Activated T-helper 17 cell treated with anti-CD3 and anti-CD28 coated beads, Interleukin-2, amount 50 U/mL, for 72 hours (primary cell): Measurements from ENCODE around the gene LRRC47. TPM values are rescaled to one million over a fixed set of nuclear protein-coding genes. Genes with fewer than 3 reads are reported as not detected.
"Not testable (repeated sequence)": the region's sequence is repeated elsewhere in the genome, so short reads cannot be mapped to it uniquely, and the experiment has no call there.

Experiments used
- ATAC-seq: fragments of 150-1000 bp; cut with Tn5 transposase; replicated peaks from 2 replicates; pipeline ENCODE4 v1.10.0; 2021; ENCODE audit warnings: mild to moderate bottlenecking, moderate library complexity
- H3K27ac Mint-ChIP-seq: one replicate; pipeline ENCODE4 v1.8.0; 2022; ENCODE audit warnings: mixed read lengths
- H3K27me3 Mint-ChIP-seq: one replicate; pipeline ENCODE4 v1.8.0; 2022; ENCODE audit warnings: mixed read lengths
- H3K36me3 Mint-ChIP-seq: one replicate; pipeline ENCODE4 v1.8.0; 2022; ENCODE audit warnings: low read depth, mild to moderate bottlenecking, mixed read lengths
- H3K4me1 Mint-ChIP-seq: one replicate; pipeline ENCODE4 v1.8.0; 2022; ENCODE audit warnings: mixed read lengths
- H3K4me3 Mint-ChIP-seq: one replicate; pipeline ENCODE4 v1.8.0; 2022; ENCODE audit warnings: mild to moderate bottlenecking, mixed read lengths
- H3K9me3 Mint-ChIP-seq: one replicate; pipeline ENCODE4 v1.8.0; 2022; ENCODE audit warnings: mixed read lengths
- total RNA-seq, 2 donors: library from RNA; stranded (reverse); gene quantifications; one replicate each; pipeline ENCODE4 v1.2.3, GENCODE V29; 2022

Gene LRRC47
- total RNA-seq, 2 donors from 2014 or later = 26.4 to 35.9 TPM

DNA sequence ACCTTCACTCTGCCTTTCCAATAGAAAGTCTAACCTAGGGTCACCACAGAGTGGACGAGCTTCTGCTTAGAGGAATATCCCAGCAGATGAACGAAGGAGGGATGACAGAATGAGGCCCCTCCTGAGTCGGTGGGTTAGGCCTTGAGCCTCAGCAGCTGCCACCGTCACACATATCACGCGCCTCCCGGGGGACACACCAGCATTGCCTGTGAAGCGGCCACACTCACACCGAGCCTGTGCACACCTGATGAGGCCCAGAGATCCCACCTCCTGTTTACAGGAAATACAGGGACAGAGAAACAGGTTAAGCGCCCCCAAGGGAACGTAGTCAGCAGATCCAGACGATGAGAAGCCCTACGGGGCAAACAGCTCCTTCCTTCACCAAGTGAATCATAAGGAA lies 25.1 kb upstream of the LRRC47 start:
- peaks cover 47% of the 10 kb centered on the region for H3K36me3 Mint-ChIP-seq
- no peak overlapping the region for H3K4me3 Mint-ChIP-seq
- no peak overlapping the region for H3K27ac Mint-ChIP-seq
- H3K9me3 Mint-ChIP-seq = no peaks in the 10 kb centered on the region
- H3K27me3 Mint-ChIP-seq = no peaks in the 10 kb centered on the region
- ATAC-seq = no peak
- H3K4me1 Mint-ChIP-seq = no peaks in the 10 kb centered on the region

DNA sequence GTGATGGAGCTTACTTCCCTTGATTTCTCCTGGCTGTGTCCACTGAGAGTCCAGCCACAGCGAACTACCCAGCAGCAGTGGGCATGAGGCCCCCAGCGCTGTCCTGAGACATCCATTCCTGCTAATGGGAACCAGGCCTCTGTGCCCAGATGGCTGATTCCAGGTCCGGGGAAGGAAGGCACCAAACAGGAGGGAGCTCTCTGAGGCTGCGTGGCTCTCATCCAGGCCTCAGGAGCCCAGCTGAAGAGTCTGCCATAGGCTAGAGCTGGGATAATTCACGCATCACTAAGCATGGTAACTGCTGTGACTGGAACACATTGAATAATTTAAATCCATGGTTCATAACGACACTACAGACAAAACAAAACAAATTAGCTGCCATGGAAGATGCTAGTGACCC lies 24.7 kb upstream of the LRRC47 start:
- Mint-ChIP-seq H3K9me3 (no peaks in the 10 kb centered on the region), H3K27ac (no peak overlapping the region), H3K36me3 (peaks cover 47% of the 10 kb centered on the region), H3K27me3 (no peaks in the 10 kb centered on the region), H3K4me3 (no peak overlapping the region), H3K4me1 (no peaks in the 10 kb centered on the region)
- ATAC-seq = no peak

DNA sequence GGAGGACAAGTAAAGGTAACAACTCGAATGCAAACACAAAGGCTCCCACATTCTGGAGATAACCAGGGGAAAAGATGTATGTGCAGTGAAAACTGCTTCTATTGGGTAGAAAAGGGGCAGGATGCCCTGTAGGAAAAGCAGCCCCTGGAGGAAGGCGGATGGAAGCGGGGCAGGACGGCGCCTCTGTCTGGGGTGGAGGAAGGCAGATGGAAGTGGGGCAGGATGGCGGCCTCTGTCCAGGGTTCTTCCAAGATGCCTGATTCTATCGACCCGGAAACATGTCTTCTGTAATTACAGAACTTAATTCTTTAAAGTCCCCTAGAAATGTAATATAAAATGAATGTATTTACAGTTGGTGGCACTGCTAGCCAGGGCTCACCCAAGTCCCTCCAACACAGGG lies 24.0 kb upstream of the LRRC47 start:
- Mint-ChIP-seq H3K4me1 (no peaks in the 10 kb centered on the region), H3K27ac (no peak overlapping the region), H3K27me3 (no peaks in the 10 kb centered on the region), H3K36me3 (peaks cover 47% of the 10 kb centered on the region), H3K9me3 (no peaks in the 10 kb centered on the region), H3K4me3 (no peak overlapping the region)
- no peak for ATAC-seq

DNA sequence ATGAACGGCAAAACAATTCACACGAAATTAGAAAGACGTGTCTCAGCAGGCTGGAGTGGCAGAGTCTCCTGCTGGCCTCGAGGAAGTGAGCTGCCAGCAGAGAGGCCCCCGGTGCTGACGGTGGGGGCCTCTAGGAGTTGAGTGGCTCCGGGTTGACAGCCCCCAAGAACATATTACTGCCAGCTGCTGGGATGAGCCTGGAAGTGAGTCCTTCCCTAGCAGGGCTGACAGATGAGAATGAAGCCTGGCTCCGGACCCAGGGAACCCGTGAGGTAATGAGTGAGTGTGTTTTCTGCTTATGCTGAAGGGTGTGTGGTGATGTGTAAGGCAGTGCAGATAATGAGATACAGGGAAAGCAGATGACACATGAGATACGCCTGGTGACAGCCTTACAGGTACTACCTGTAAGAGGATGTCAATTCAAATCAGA lies 23.5 kb upstream of the LRRC47 start:
- Mint-ChIP-seq H3K27ac (no peak overlapping the region), H3K9me3 (no peaks in the 10 kb centered on the region), H3K36me3 (peaks cover 52% of the 10 kb centered on the region), H3K27me3 (no peaks in the 10 kb centered on the region), H3K4me3 (no peak overlapping the region), H3K4me1 (no peaks in the 10 kb centered on the region)
- no peak for ATAC-seq

DNA sequence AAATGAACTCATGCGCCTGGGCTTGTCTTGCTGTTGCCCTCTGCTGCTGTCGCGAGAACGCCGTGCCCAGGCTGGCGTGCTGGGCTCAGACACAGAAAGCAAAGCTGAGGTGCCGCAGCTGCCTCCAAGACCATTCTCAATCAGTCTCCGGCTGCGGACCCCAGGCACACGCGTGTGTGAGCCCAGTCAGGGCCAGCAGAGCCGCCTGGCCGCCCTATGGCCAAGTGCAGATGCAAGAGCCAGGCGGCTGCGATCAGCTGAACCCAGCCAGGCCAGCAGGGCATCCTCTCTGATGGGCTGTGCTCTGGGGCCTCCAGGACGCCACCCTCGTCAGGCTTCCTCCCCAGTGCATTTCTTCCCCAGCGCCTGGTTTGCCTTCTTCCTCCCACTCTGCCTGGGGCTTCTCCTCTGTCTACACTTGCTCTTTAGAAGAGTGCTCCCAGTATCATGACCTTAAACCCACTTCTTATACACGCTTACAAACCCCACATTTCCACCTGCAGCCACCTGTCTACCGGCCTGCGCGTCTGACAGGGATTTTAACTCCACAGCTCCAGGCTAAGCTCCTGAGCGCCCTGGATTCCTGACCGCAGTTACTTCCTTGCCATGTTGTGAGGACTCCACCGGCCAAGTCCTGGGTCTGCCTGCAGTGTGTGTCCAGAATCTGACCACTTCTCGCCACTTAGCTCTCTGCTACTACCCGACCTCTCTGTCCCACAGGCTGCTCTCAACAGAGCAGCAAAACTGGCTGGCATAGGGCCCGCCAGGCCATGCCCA lies 21.7 kb upstream of the LRRC47 start:
- Mint-ChIP-seq H3K36me3 (peaks cover 37% of the 10 kb centered on the region), H3K9me3 (no peaks in the 10 kb centered on the region), H3K27ac (no peak overlapping the region), H3K4me1 (no peaks in the 10 kb centered on the region), H3K4me3 (no peak overlapping the region), H3K27me3 (no peaks in the 10 kb centered on the region)
- ATAC-seq = no peak

DNA sequence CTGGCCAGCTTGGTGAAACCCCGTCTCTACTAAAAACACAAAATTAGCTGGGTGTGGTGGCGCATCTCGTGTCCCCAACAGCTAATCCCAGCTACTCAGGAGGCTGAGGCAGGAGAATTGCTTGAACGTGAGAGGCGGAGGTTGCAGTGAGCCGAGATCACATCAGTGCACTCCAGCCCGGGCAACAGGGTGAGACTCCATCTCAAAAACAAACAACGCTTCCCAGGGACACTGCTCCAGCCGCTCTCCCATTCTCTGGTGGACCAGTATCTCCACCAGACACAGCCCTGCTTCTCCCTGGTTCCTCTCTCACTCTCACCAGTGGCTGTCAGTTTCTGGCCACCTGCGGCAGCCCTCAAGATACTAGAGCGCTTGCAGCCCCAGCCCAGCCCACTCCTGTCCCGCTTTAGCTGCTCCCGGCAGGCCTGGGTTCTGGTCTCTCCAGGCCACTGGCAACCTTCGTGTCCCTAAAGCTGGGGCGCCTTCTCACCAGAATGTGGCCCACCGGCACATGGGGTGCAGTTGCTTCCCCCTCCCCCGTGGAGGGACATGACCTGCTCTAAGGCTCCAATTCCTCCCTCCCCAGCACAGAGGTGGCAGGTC lies 20.9 kb upstream of the LRRC47 start:
- Mint-ChIP-seq H3K4me1 (no peaks in the 10 kb centered on the region), H3K9me3 (no peaks in the 10 kb centered on the region), H3K27me3 (no peaks in the 10 kb centered on the region), H3K36me3 (peaks cover 37% of the 10 kb centered on the region), H3K27ac (no peak overlapping the region), H3K4me3 (no peak overlapping the region)
- no peak for ATAC-seq

DNA sequence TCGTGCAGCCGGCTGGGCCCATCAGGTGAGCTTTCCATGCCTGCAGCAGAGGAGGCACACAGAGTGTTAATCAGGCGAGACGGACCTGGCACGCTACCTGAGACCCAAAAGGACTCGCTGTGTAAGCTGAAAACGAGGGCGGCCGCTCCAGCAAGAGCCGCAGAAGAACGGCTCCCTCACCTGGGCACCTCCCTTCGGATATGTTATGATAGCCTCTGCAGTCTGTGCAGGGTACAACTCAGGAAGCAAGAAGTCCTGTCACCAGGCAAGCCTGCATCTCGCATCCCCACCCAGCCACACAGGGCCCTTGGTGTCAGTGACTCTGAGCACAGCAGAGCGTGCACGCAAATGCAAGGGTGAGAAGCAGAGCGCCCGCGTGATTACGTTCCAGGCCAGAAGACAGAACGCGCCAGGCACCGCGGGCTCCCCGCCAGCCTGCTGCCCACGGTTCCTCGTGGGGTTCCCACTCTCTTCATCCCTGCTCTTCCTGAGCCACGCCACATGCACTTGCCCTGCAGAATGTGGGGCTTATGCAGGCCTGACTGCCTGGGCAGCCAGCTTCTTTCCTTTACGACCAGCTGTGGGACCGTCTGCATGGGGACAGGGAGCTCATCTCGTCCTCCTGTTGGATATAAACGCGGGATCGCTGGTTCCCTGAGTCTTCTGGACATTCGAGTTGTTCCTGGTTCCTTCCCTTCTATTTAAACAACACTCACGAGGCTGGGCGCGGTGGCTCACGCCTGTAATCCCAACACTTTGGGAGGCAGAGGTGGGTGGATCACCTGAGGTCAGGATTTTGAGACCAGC lies 20.2 kb upstream of the LRRC47 start:
- H3K27ac Mint-ChIP-seq = no peak overlapping the region
- H3K4me1 Mint-ChIP-seq = no peaks in the 10 kb centered on the region
- H3K4me3 Mint-ChIP-seq = no peak overlapping the region
- H3K27me3 Mint-ChIP-seq = no peaks in the 10 kb centered on the region
- no peak for ATAC-seq
- H3K9me3 Mint-ChIP-seq = no peaks in the 10 kb centered on the region
- H3K36me3 Mint-ChIP-seq = peaks cover 37% of the 10 kb centered on the region

DNA sequence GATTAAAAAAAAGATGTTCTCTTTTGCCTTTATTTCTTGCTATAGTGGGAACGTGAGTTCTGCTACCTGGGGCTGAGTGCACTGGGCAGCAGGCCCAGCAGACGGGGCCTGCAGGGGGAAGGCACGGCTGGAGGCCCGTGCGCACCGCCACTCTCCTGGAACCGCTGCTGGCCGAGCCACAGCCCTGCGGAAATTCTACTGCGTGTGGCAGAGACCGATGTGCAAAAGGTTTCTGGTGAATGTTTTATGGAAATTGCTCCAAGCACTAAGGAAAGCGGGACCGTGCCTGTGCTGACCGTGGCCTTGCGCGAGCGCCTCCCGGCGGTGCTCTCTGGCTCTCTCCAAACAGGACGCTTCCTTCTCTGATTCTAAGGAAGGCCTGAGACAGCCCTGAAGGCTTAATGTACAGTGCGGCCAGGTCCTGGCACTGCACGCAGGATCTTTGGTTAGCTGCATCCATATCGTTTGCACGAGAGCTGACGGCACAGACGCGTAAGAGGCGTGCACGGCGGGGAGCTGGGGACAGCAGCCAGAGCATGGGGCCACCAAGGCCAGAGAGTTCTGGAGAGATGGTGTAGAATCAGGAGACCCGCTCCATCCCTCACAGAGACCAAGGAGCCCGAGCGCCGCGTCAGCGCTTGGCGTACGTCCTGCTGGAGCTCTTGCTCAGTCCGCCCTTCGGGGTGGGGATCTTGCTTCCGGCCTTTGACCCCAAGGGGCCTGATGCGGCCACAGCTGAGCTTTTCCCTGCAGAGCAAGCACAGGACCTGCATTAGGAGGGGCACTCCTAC lies 18.7 kb upstream of the LRRC47 start:
- Mint-ChIP-seq H3K4me1 (no peaks in the 10 kb centered on the region), H3K36me3 (peaks cover 29% of the 10 kb centered on the region), H3K27me3 (no peaks in the 10 kb centered on the region), H3K27ac (no peak overlapping the region), H3K9me3 (no peaks in the 10 kb centered on the region), H3K4me3 (no peak overlapping the region)
- ATAC-seq = no peak

DNA sequence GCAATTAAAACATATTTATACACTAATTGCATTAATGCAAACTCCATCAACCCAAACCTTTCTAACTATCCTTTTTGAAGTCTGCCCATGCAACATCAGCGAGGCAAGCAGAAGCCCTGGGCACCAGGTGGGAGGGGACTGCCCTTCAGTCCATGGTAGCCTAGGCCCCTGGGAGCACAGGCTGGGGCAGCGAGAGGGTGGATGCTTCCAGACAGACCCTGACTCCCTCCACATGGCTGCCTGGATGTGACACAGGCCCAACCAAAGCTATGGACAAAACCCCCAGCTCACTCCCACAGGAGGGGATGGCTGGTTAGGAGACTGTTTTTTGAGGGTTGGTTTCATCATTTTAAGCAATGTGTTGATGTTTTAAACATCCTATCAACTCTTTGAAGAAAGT lies 17.8 kb upstream of the LRRC47 start:
- no peak for ATAC-seq
- H3K27ac Mint-ChIP-seq = no peak overlapping the region

DNA sequence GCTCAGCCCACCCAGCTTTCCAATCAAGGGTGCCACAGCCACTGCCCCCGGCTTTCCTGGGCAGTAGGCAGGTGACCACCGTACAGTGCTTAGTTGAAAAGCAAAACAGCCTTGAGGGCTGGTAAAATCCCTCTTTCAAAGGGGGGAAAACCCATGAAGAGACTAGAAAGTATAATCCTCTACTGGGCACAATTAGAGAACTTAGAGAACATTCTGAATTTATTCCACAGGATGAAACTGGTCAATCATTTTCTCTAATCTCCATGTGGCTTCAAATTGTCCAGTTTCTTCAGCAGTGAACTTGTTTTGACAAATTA lies 15.3 kb upstream of the LRRC47 start:
- no peak overlapping the region for H3K4me3 Mint-ChIP-seq
- peak; percentile 23 for ATAC-seq
- no peaks in the 10 kb centered on the region for H3K27me3 Mint-ChIP-seq
- H3K36me3 Mint-ChIP-seq = peaks cover 16% of the 10 kb centered on the region
- H3K4me1 Mint-ChIP-seq = no peaks in the 10 kb centered on the region
- no peak overlapping the region for H3K27ac Mint-ChIP-seq
- H3K9me3 Mint-ChIP-seq = no peaks in the 10 kb centered on the region

More for the DNA sequence above, 17.8 kb upstream of the LRRC47 start:
- Mint-ChIP-seq H3K4me1 (no peaks in the 10 kb centered on the region), H3K4me3 (no peak overlapping the region), H3K9me3 (no peaks in the 10 kb centered on the region), H3K36me3 (peaks cover 20% of the 10 kb centered on the region), H3K27me3 (no peaks in the 10 kb centered on the region)

DNA sequence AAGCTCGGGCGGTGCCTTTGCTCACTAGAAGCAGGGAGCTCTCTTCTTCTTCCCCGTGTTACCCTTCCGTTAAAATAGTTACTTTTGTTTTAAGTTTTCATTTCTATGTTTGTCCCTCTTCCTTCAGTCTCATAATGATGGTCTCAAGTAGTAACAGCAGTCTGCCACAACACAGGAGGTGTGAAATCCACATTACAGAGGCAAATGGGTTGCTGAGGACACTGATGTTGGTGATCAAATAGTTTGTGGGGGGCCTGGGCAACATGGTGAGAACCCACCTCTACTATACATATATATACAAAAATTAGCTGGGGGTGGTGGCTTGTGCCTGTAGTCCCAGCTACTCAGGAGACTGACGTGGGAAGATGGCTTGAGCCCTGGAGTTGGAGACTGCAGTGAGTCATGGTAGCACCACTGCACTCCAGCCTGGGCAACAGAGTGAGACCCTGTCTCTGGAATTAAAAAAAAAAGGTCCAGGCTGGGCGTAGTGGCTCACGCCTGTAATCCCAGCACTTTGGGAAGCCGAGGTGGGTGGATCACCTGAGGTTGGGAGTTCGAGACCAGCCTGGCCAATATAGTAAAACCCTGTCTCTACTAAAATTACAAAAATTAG lies 14.0 kb upstream of the LRRC47 start:
- H3K4me1 Mint-ChIP-seq, H3K27me3 Mint-ChIP-seq, H3K36me3 Mint-ChIP-seq, ATAC-seq, H3K4me3 Mint-ChIP-seq, H3K27ac Mint-ChIP-seq, H3K9me3 Mint-ChIP-seq: not testable (repeated sequence)

DNA sequence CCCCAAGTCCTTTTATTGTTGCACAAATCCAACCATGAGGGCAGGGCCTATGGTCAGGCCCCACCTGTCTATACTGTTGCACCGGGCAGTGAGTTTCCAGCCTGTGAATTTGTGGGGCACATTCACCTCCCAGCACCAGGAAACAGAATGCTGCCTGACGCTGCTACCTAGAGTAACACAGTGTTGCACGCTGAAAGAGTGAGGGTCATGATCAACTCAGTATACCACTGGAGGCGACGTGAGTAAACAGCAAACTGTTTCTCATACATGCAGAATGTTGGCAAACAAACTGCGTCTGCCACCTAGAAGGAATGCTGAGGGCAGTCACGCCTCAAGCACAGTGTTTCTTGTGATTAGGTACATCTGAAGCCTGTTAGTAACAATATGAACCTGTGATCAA lies 13.4 kb upstream of the LRRC47 start:
- Mint-ChIP-seq H3K4me3 (no peak overlapping the region), H3K27ac (no peak overlapping the region), H3K27me3 (no peaks in the 10 kb centered on the region), H3K36me3 (peaks cover 2% of the 10 kb centered on the region), H3K4me1 (no peaks in the 10 kb centered on the region), H3K9me3 (no peaks in the 10 kb centered on the region)
- no peak for ATAC-seq

DNA sequence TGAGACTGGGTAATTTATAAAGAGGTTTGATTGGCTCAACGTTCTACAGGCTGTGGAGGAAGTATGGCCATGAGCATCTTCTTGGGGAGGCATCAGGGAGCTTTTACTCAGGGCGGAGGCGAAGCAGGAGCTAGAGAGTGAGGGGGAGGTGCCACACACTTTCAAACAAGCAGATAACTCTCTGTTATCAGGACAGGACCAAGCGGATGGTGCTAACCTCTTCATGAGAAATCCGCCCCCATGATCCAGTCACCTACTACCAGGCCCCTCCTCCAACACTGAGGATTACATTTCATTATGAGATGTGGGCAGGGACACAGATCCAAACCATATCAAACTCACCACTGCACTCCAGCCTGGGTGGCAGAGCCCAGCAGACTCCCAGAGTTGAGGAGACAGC lies 11.5 kb upstream of the LRRC47 start:
- Mint-ChIP-seq H3K36me3 (no peaks in the 10 kb centered on the region), H3K4me1 (no peaks in the 10 kb centered on the region), H3K27me3 (peaks cover 8% of the 10 kb centered on the region), H3K4me3 (no peak overlapping the region), H3K9me3 (no peaks in the 10 kb centered on the region), H3K27ac (no peak overlapping the region)
- ATAC-seq = no peak

DNA sequence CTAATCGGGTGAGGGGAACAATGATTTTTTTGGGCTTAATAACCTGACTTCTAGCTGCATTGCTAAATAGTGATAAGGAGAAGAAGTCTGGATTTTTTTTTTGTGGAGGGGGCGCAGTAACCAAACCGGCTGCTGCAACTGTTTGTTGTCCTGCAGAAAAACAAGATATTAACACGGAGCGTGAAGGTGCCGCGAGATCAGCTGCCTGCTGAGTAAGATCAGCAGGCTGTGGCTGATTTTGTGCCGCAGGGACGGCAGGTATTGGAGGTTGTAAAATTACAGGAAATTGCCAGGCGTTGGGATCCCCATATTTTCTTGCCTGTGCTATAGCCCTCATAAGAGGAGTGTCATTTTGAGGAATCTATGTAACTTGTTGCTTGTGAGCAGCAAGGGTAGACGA lies 8.7 kb upstream of the LRRC47 start:
- H3K27ac Mint-ChIP-seq = no peak overlapping the region
- no peaks in the 10 kb centered on the region for H3K9me3 Mint-ChIP-seq
- H3K36me3 Mint-ChIP-seq = no peaks in the 10 kb centered on the region
- peaks cover 8% of the 10 kb centered on the region for H3K27me3 Mint-ChIP-seq
- no peak overlapping the region for H3K4me3 Mint-ChIP-seq
- ATAC-seq = no peak
- peaks cover 6% of the 10 kb centered on the region for H3K4me1 Mint-ChIP-seq
